Activated CD4-positive, CD25-positive, alpha-beta regulatory T cell treated with anti-CD3 and anti-CD28 coated beads, Interleukin-2, amount 50 U/mL, for 24 hours (primary cell): Measurements from ENCODE around the gene PCDH9.

ENCODE experiments used
- ATAC-seq, 2 donors: fragments of 150-1000 bp; cut with Tn5 transposase; one replicate each; pipeline ENCODE4 v1.10.0; 2021; ENCODE audit warnings: mild to moderate bottlenecking in 1 of 2, moderate library complexity in 1 of 2

PCDH9 gene

GRCh38 chr13:66506051-66506777, 723.9 kb downstream of the PCDH9 start:
- no peak for ATAC-seq

- ATAC-seq, result no peak
Measured at GRCh38 chr13:66503890-66504289, 726.2 kb downstream of the PCDH9 start.

GRCh38 chr13:66501181-66501580, 729.0 kb downstream of the PCDH9 start:
- no peak for ATAC-seq

- ATAC-seq, result no peak
Measured at GRCh38 chr13:66492479-66492878, 737.7 kb downstream of the PCDH9 start.

GRCh38 chr13:66491251-66491650, 738.9 kb downstream of the PCDH9 start:
- ATAC-seq, result no peak

- no peak for ATAC-seq
Measured at GRCh38 chr13:66489586-66489985, 740.5 kb downstream of the PCDH9 start.

GRCh38 chr13:66489172-66489571, 741.0 kb downstream of the PCDH9 start:
- no peak for ATAC-seq

- ATAC-seq, result no peak
Measured at GRCh38 chr13:66483712-66484111, 746.4 kb downstream of the PCDH9 start.

- ATAC-seq, result no peak
Measured at GRCh38 chr13:66482836-66483235, 747.3 kb downstream of the PCDH9 start.

GRCh38 chr13:66477816-66478215, 752.3 kb downstream of the PCDH9 start:
- no peak for ATAC-seq

- ATAC-seq, result no peak
Measured at GRCh38 chr13:66475061-66475460, 755.1 kb downstream of the PCDH9 start.

- ATAC-seq, result no peak
Measured at GRCh38 chr13:66469745-66470144, 760.4 kb downstream of the PCDH9 start.

GRCh38 chr13:66468656-66469055, 761.5 kb downstream of the PCDH9 start:
- no peak for ATAC-seq

GRCh38 chr13:66462187-66462586, 767.9 kb downstream of the PCDH9 start:
- no peak for ATAC-seq

- ATAC-seq, result no peak
Measured at GRCh38 chr13:66461021-66461420, 769.1 kb downstream of the PCDH9 start.

GRCh38 chr13:66459634-66460033, 770.5 kb downstream of the PCDH9 start:
- ATAC-seq, result no peak

- ATAC-seq, result no peak
Measured at GRCh38 chr13:66459143-66459542, 771.0 kb downstream of the PCDH9 start.

GRCh38 chr13:66446413-66446812, 783.7 kb downstream of the PCDH9 start:
- ATAC-seq, result no peak

- ATAC-seq, result no peak
Measured at GRCh38 chr13:66443926-66444325, 786.2 kb downstream of the PCDH9 start.

GRCh38 chr13:66440938-66441337, 789.2 kb downstream of the PCDH9 start:
- ATAC-seq, result no peak

GRCh38 chr13:66430728-66431127, 799.4 kb downstream of the PCDH9 start:
- ATAC-seq, result no peak

GRCh38 chr13:66430269-66430668, 799.9 kb downstream of the PCDH9 start:
- ATAC-seq, result no peak

GRCh38 chr13:66429156-66429555, 801.0 kb downstream of the PCDH9 start:
- ATAC-seq, result no peak

GRCh38 chr13:66427458-66427861, 802.7 kb downstream of the PCDH9 start:
- ATAC-seq, result no peak

- ATAC-seq, result no peak
Measured at GRCh38 chr13:66425741-66426140, 804.4 kb downstream of the PCDH9 start.
